Naive B cell (primary cell): ENCODE measurements around the gene FYN. TPM values are rescaled to one million over a fixed set of nuclear protein-coding genes. Genes with fewer than 3 reads are reported as not detected.
A peak's percentile ranks its signal among the peaks of the same experiment; 100 is the strongest.

ENCODE experiments used
- ATAC-seq, 2 donors: fragments of 150-1000 bp; cut with Tn5 transposase; 2 replicates each; pipeline ENCODE4 v1.10.0; 2021; ENCODE audit warnings: low read depth in 2 of 2, mild to moderate bottlenecking in 2 of 2, moderate library complexity in 2 of 2
- DNase-seq: peaks from one replicate; pipeline ENCODE4 v3.0.0; 2022
- H3K27ac Mint-ChIP-seq, 6 donors: one replicate each; pipeline ENCODE4 v1.8.0; 2020 to 2022; ENCODE audit warnings: mild to moderate bottlenecking in 6 of 6, mixed read lengths in 6 of 6, moderate library complexity in 5 of 6, inconsistent platforms in 2 of 6
- H3K27me3 Mint-ChIP-seq, 3 donors: one replicate each; pipeline ENCODE4 v1.8.0; 2021 to 2022; ENCODE audit warnings: mixed read lengths in 3 of 3, mild to moderate bottlenecking in 1 of 3
- H3K36me3 Mint-ChIP-seq, 2 donors: one replicate each; pipeline ENCODE4 v1.8.0; 2020 to 2022; ENCODE audit warnings: mixed read lengths in 2 of 2, inconsistent platforms in 1 of 2, mild to moderate bottlenecking in 1 of 2
- H3K4me1 Mint-ChIP-seq, 3 donors: one replicate each; pipeline ENCODE4 v1.8.0; 2020 to 2022; ENCODE audit warnings: mixed read lengths in 3 of 3, inconsistent platforms in 1 of 3, mild to moderate bottlenecking in 1 of 3, moderate library complexity in 1 of 3
- H3K4me3 Mint-ChIP-seq, 8 donors: one replicate each; pipeline ENCODE4 v1.8.0; 2020 to 2022; ENCODE audit warnings: mild to moderate bottlenecking in 8 of 8, mixed read lengths in 8 of 8, moderate library complexity in 8 of 8, inconsistent platforms in 2 of 8
- H3K9me3 Mint-ChIP-seq, 7 donors: one replicate each; pipeline ENCODE4 v1.8.0; 2020 to 2022; ENCODE audit warnings: mixed read lengths in 7 of 7, mild to moderate bottlenecking in 5 of 7, inconsistent platforms in 2 of 7, moderate library complexity in 1 of 7
- polyA plus RNA-seq, 6 donors: library from polyadenylated mRNA; unstranded; fragments of 300-500 nt; fragmentation: Illumina TruSeq; gene quantifications; one replicate each; pipeline ENCODE4 v1.2.3, GENCODE V29; 2021; ENCODE audit warnings: low read depth in 6 of 6

FYN gene
- polyA plus RNA-seq, 6 donors from 2014 or later: 53.1 to 94.5 (median 78.7) TPM

GRCh38 chr6:111779031-111779430 lies 94.2 kb downstream of the FYN start:
- H3K27me3 Mint-ChIP-seq: no peaks in the 10 kb centered on the region
- H3K27ac Mint-ChIP-seq: peak overlapping the region in 1 of 6 donors; percentile 81
- no peaks in the 10 kb centered on the region for H3K9me3 Mint-ChIP-seq
- H3K36me3 Mint-ChIP-seq: peaks cover 0 to 13% of the 10 kb centered on the region in 2 donors
- no peak overlapping the region for H3K4me3 Mint-ChIP-seq
- ATAC-seq (no peak), DNase-seq (no peak)
- peaks cover 0 to 22% (median 11%) of the 10 kb centered on the region in 3 donors for H3K4me1 Mint-ChIP-seq

- Mint-ChIP-seq H3K27me3 (no peaks in the 10 kb centered on the region), H3K9me3 (no peaks in the 10 kb centered on the region), H3K4me3 (peak overlapping the region in 1 of 8 donors; percentile 37), H3K27ac (peak overlapping the region in 2 of 6 donors; percentile 6 to 81), H3K4me1 (peaks cover 0 to 17% (median 7%) of the 10 kb centered on the region in 3 donors), H3K36me3 (peaks cover 0 to 10% of the 10 kb centered on the region in 2 donors)
- ATAC-seq: peak in 1 of 2 donors; percentile 43
- DNase-seq: no peak
These were observed 95.9 kb downstream of the FYN start for GRCh38 chr6:111777357-111777756.

- DNase-seq (no peak), ATAC-seq (no peak)
- Mint-ChIP-seq H3K36me3 (peaks cover 0 to 10% of the 10 kb centered on the region in 2 donors), H3K27me3 (no peaks in the 10 kb centered on the region), H3K4me3 (no peak overlapping the region), H3K4me1 (peaks cover 0 to 16% (median 7%) of the 10 kb centered on the region in 3 donors), H3K9me3 (no peaks in the 10 kb centered on the region), H3K27ac (peak overlapping the region in 1 of 6 donors; percentile 10)
These were observed 96.7 kb downstream of the FYN start for GRCh38 chr6:111776236-111777221.

- Mint-ChIP-seq H3K27me3 (no peaks in the 10 kb centered on the region), H3K9me3 (no peaks in the 10 kb centered on the region), H3K36me3 (peaks cover 0 to 16% of the 10 kb centered on the region in 2 donors), H3K4me3 (no peak overlapping the region), H3K27ac (peak overlapping the region in 2 of 6 donors; percentile 10 to 73), H3K4me1 (peaks cover 5 to 11% (median 7%) of the 10 kb centered on the region in 3 donors)
- ATAC-seq: no peak
- DNase-seq: no peak
These were observed 97.9 kb downstream of the FYN start for GRCh38 chr6:111775145-111775922.

- H3K27ac Mint-ChIP-seq: peak overlapping the region in 1 of 6 donors; percentile 59
- H3K4me1 Mint-ChIP-seq: peaks cover 7 to 15% (median 13%) of the 10 kb centered on the region in 3 donors
- no peak overlapping the region for H3K4me3 Mint-ChIP-seq
These were observed 98.9 kb downstream of the FYN start for GRCh38 chr6:111774346-111774703.

GRCh38 chr6:111773501-111774345 lies 99.5 kb downstream of the FYN start:
- H3K36me3 Mint-ChIP-seq: peaks cover 0 to 18% of the 10 kb centered on the region in 2 donors
- ATAC-seq: no peak
- no peaks in the 10 kb centered on the region for H3K9me3 Mint-ChIP-seq
- H3K27me3 Mint-ChIP-seq: no peaks in the 10 kb centered on the region
- DNase-seq: no peak
- H3K4me3 Mint-ChIP-seq: no peak overlapping the region
- peak overlapping the region in 3 of 6 donors; percentile 8 to 74 (median 59) for H3K27ac Mint-ChIP-seq
- peaks cover 9 to 17% (median 13%) of the 10 kb centered on the region in 3 donors for H3K4me1 Mint-ChIP-seq

More at GRCh38 chr6:111774346-111774703, 98.9 kb downstream of the FYN start:
- Mint-ChIP-seq H3K36me3 (peaks cover 0 to 18% of the 10 kb centered on the region in 2 donors), H3K27me3 (no peaks in the 10 kb centered on the region), H3K9me3 (no peaks in the 10 kb centered on the region)
- ATAC-seq: no peak
- DNase-seq: no peak

- H3K4me1 Mint-ChIP-seq: peaks cover 14 to 26% (median 16%) of the 10 kb centered on the region in 3 donors
- DNase-seq: no peak
- no peaks in the 10 kb centered on the region for H3K27me3 Mint-ChIP-seq
- peaks cover 0 to 13% of the 10 kb centered on the region in 2 donors for H3K36me3 Mint-ChIP-seq
- H3K27ac Mint-ChIP-seq: no peak overlapping the region
- no peaks in the 10 kb centered on the region for H3K9me3 Mint-ChIP-seq
- ATAC-seq: no peak
- no peak overlapping the region for H3K4me3 Mint-ChIP-seq
These were observed 100.9 kb downstream of the FYN start for GRCh38 chr6:111772381-111772780.

- Mint-ChIP-seq H3K27ac (peak overlapping the region in 2 of 6 donors; percentile 14 to 61), H3K9me3 (no peaks in the 10 kb centered on the region)
These were observed 101.6 kb downstream of the FYN start for GRCh38 chr6:111771629-111772028.

GRCh38 chr6:111771094-111771432 lies 102.2 kb downstream of the FYN start:
- no peaks in the 10 kb centered on the region for H3K27me3 Mint-ChIP-seq
- H3K36me3 Mint-ChIP-seq: peaks cover 0 to 8% of the 10 kb centered on the region in 2 donors
- peak overlapping the region in 2 of 6 donors; percentile 14 to 45 for H3K27ac Mint-ChIP-seq
- peaks cover 25 to 35% (median 28%) of the 10 kb centered on the region in 3 donors for H3K4me1 Mint-ChIP-seq
- H3K4me3 Mint-ChIP-seq: no peak overlapping the region
- H3K9me3 Mint-ChIP-seq: no peaks in the 10 kb centered on the region
- no peak for DNase-seq
- ATAC-seq: no peak

More at GRCh38 chr6:111771629-111772028, 101.6 kb downstream of the FYN start:
- peaks cover 19 to 29% (median 22%) of the 10 kb centered on the region in 3 donors for H3K4me1 Mint-ChIP-seq
- no peaks in the 10 kb centered on the region for H3K27me3 Mint-ChIP-seq
- H3K36me3 Mint-ChIP-seq: peaks cover 0 to 9% of the 10 kb centered on the region in 2 donors
- H3K4me3 Mint-ChIP-seq: no peak overlapping the region
- DNase-seq (no peak), ATAC-seq (no peak)

- Mint-ChIP-seq H3K27ac (peak overlapping the region in 4 of 6 donors; percentile 14 to 68 (median 36)), H3K9me3 (no peaks in the 10 kb centered on the region), H3K36me3 (peaks cover 0 to 8% of the 10 kb centered on the region in 2 donors), H3K27me3 (no peaks in the 10 kb centered on the region), H3K4me3 (no peak overlapping the region), H3K4me1 (peaks cover 27 to 40% (median 33%) of the 10 kb centered on the region in 3 donors)
- DNase-seq (no peak), ATAC-seq (no peak)
These were observed 102.8 kb downstream of the FYN start for GRCh38 chr6:111770263-111771093.

GRCh38 chr6:111769365-111770152 lies 103.7 kb downstream of the FYN start:
- Mint-ChIP-seq H3K27ac (peak overlapping the region in 3 of 6 donors; percentile 14 to 90 (median 49)), H3K4me1 (peaks cover 33 to 50% (median 37%) of the 10 kb centered on the region in 3 donors), H3K27me3 (no peaks in the 10 kb centered on the region), H3K4me3 (no peak overlapping the region), H3K9me3 (peaks cover 0 to 3% (median 0%) of the 10 kb centered on the region in 7 donors), H3K36me3 (peaks cover 0 to 8% of the 10 kb centered on the region in 2 donors)
- no peak for ATAC-seq
- DNase-seq: no peak
